HepG2 (cell line): Measurements from ENCODE around the gene CD69. TPM values are rescaled to one million over a fixed set of nuclear protein-coding genes. Genes with fewer than 3 reads are reported as not detected.

Source experiments
- ATAC-seq: fragments of 200-7000 bp; cut with Tn5 transposase; 3 replicates; pipeline ENCODE4 v1.9.1; 2020; ENCODE audit warnings: mild to moderate bottlenecking, moderate library complexity
- BruUV-seq: library from RNA; stranded (reverse); fragments of 400-500 nt; replicated peaks from 2 replicates; lab custom pipeline; 2021; lab: Mats Ljungman, UMichigan
- CTCF ChIA-PET: fragments of 300-600 bp; formaldehyde crosslinking; extraction: SDS; loops from one replicate; lab custom pipeline; 2021; ENCODE audit warnings: low total read pairs, inconsistent platforms, low intra/inter-chr PET ratio; lab: Yijun Ruan, JAX
- POLR2A ChIA-PET: fragments of 350-600 bp; sonication (Branson Sonifier 250); formaldehyde crosslinking; loops from one replicate; lab custom pipeline; 2020; ENCODE audit warnings: antibody characterized with exemption, inconsistent platforms; lab: Yijun Ruan, JAX
- DNase-seq: peaks from one replicate; pipeline ENCODE4 v3.0.0-alpha.2; 2015; ENCODE audit warnings: low spot score
- FAIRE-seq: peaks from 3 replicates; lab custom pipeline; 2011; peaks lifted over from hg19 to GRCh38; lab: Jason Lieb, UNC
- H2AFZ ChIP-seq: one replicate; pipeline ENCODE4 v1.6.1; 2011; ENCODE audit warnings: low read length, inconsistent platforms
- H3K27ac ChIP-seq: fragments of 300-600 bp; 3 replicates; pipeline ENCODE4 v1.8.0; 2011; ENCODE audit warnings: mixed run types, mild to moderate bottlenecking, mixed read lengths, low read length, inconsistent platforms; ENCODE audit not compliant: insufficient read depth; ENCODE audit errors: extremely low read length
- H3K27me3 ChIP-seq, 2 experiments: fragments of 200-600 bp in 1 of 2; 2 replicates in 1 of 2; 3 replicates in 1 of 2; pipeline versions ENCODE4 v1.6.0 to v1.8.0; 2011; ENCODE audit warnings: low read length in 2 of 2, mild to moderate bottlenecking in 2 of 2, moderate library complexity in 2 of 2, inconsistent platforms in 1 of 2; ENCODE audit not compliant: insufficient read depth in 2 of 2, control insufficient read depth in 1 of 2
- H3K36me3 ChIP-seq, 2 experiments: fragments of 200-600 bp in 1 of 2; replicated peaks in 1 of 2; 2 replicates in 1 of 2; 3 replicates in 1 of 2; pipeline versions ENCODE4 v1.5.1 to v1.8.0; 2011; ENCODE audit warnings: low read length in 2 of 2, inconsistent platforms in 1 of 2; ENCODE audit not compliant: insufficient read depth in 2 of 2, control insufficient read depth in 1 of 2
- H3K4me1 ChIP-seq: 2 replicates; pipeline ENCODE4 v1.5.1; 2012; ENCODE audit warnings: low read length, inconsistent platforms; ENCODE audit not compliant: insufficient read depth
- H3K4me2 ChIP-seq: 2 replicates; pipeline ENCODE4 v1.6.0; 2011; ENCODE audit warnings: low read depth, low read length, inconsistent platforms
- H3K4me3 ChIP-seq, 3 experiments: fragments of 200-600 bp in 1 of 3; sonication (generic), shearing (Covaris generic) in 1 of 3; replicated peaks in 1 of 3; 2 replicates each; pipeline ENCODE4 v1.5.1; 2011 to 2016; ENCODE audit warnings: low read length in 3 of 3, inconsistent platforms in 2 of 3, low read depth in 2 of 3, mild to moderate bottlenecking in 2 of 3, control low read depth in 1 of 3, mixed read lengths in 1 of 3; ENCODE audit not compliant: insufficient read depth in 1 of 3
- H3K79me2 ChIP-seq: one replicate; pipeline ENCODE4 v1.6.1; 2011; ENCODE audit warnings: low read length, inconsistent platforms; ENCODE audit not compliant: insufficient read depth
- H3K9ac ChIP-seq: 2 replicates; pipeline ENCODE4 v1.6.0; 2011; ENCODE audit warnings: mild to moderate bottlenecking, low read depth, low read length, inconsistent platforms; ENCODE audit not compliant: insufficient read depth
- H3K9me3 ChIP-seq: 2 replicates; pipeline ENCODE4 v1.5.1; 2012; ENCODE audit warnings: mild to moderate bottlenecking, low read length
- H4K20me1 ChIP-seq: 2 replicates; pipeline ENCODE4 v1.6.0; 2011; ENCODE audit warnings: inconsistent platforms, mild to moderate bottlenecking, low read length, moderate library complexity; ENCODE audit not compliant: insufficient read depth
- ARHGAP35 ChIP-seq: sonication (generic); formaldehyde crosslinking; IDR thresholded peaks from 2 replicates; pipeline ENCODE4 v1.9.0; 2022; ENCODE audit warnings: mild to moderate bottlenecking, inconsistent platforms, moderate library complexity, missing genetic modification reagents, borderline replicate concordance
- ELF4 ChIP-seq: sonication (generic); formaldehyde crosslinking; IDR thresholded peaks from 2 replicates; pipeline ENCODE4 v1.5.0; 2020; ENCODE audit warnings: missing genetic modification reagents, mild to moderate bottlenecking, moderate library complexity, borderline replicate concordance
- ERF ChIP-seq: IDR thresholded peaks from 2 replicates; pipeline ENCODE4 v1.6.1; 2018; ENCODE audit warnings: missing biosample characterization, missing genetic modification reagents
- FOSL1 ChIP-seq: sonication (generic); formaldehyde crosslinking; IDR thresholded peaks from 2 replicates; pipeline ENCODE4 v1.9.0; 2021; ENCODE audit warnings: missing genetic modification reagents, borderline replicate concordance
- HMG20B ChIP-seq: conservative IDR thresholded peaks from 2 replicates; pipeline ENCODE4 v1.6.1; 2016; ENCODE audit warnings: missing genetic modification reagents, missing compliant biosample characterization
- HNF4A ChIP-seq: sonication (generic); formaldehyde crosslinking; IDR thresholded peaks from 2 replicates; pipeline ENCODE4 v1.4.0; 2020; ENCODE audit warnings: missing genetic modification reagents
- MAFG ChIP-seq: sonication (generic); formaldehyde crosslinking; IDR thresholded peaks from 2 replicates; pipeline ENCODE4 v1.5.1; 2020; ENCODE audit warnings: mild to moderate bottlenecking, missing genetic modification reagents
- MEF2D ChIP-seq: sonication (generic); formaldehyde crosslinking; IDR thresholded peaks from 2 replicates; pipeline ENCODE4 v1.5.1; 2020; ENCODE audit warnings: mild to moderate bottlenecking, missing genetic modification reagents
- NR1H2 ChIP-seq: sonication (generic); formaldehyde crosslinking; IDR thresholded peaks from 2 replicates; pipeline ENCODE4 v1.8.1; 2022; ENCODE audit warnings: low read depth, missing genetic modification reagents, borderline replicate concordance
- POLR2AphosphoS2 ChIP-seq: IDR thresholded peaks from 2 replicates; pipeline ENCODE4 v1.6.1; 2011; ENCODE audit warnings: low read depth, low read length, improper control_type of control experiment
- POLR2G ChIP-seq: fragments of 200-400 bp; formaldehyde crosslinking; IDR thresholded peaks from 2 replicates; pipeline ENCODE4 v1.6.1; 2018; ENCODE audit warnings: mild to moderate bottlenecking, low read depth, low read length, moderate library complexity
- PRDM10 ChIP-seq: sonication (generic); formaldehyde crosslinking; IDR thresholded peaks from 2 replicates; pipeline ENCODE4 v1.4.0; 2020; ENCODE audit warnings: low read depth, missing genetic modification reagents
- RBFOX2 ChIP-seq: fragments of 200-400 bp; formaldehyde crosslinking; IDR thresholded peaks from 2 replicates; pipeline ENCODE4 v1.6.1; 2017; ENCODE audit warnings: low read depth, mild to moderate bottlenecking, low read length
- TBP ChIP-seq: sonication (generic); formaldehyde crosslinking; IDR thresholded peaks from 2 replicates; pipeline ENCODE4 v1.5.0; 2020; ENCODE audit warnings: missing genetic modification reagents
- ZBTB26 ChIP-seq: IDR thresholded peaks from 2 replicates; pipeline ENCODE4 v1.6.1; 2016; ENCODE audit warnings: missing compliant biosample characterization, missing genetic modification reagents, borderline replicate concordance
- ZKSCAN8 ChIP-seq: IDR thresholded peaks from 2 replicates; pipeline ENCODE4 v1.6.1; 2016; ENCODE audit warnings: borderline replicate concordance, missing genetic modification reagents, missing compliant biosample characterization
- ZNF33A ChIP-seq: sonication (generic); formaldehyde crosslinking; IDR thresholded peaks from 2 replicates; pipeline ENCODE4 v1.5.1; 2020; ENCODE audit warnings: missing genetic modification reagents, mild to moderate bottlenecking, moderate library complexity, borderline replicate concordance
- ZNF629 ChIP-seq: sonication (generic); formaldehyde crosslinking; conservative IDR thresholded peaks from 2 replicates; pipeline ENCODE4 v1.5.0; 2020; ENCODE audit warnings: missing genetic modification reagents
- ZNF670 ChIP-seq: sonication (generic); formaldehyde crosslinking; IDR thresholded peaks from 2 replicates; pipeline ENCODE4 v1.8.0; 2022; ENCODE audit warnings: mild to moderate bottlenecking, missing genetic modification reagents, borderline replicate concordance
- ZNF790 ChIP-seq: sonication (generic); formaldehyde crosslinking; IDR thresholded peaks from 2 replicates; pipeline ENCODE4 v1.8.0; 2022; ENCODE audit warnings: missing genetic modification reagents, mild to moderate bottlenecking, borderline replicate concordance
- in situ Hi-C: cut with HindIII; loops from 2 replicates; pipeline ENCODE4 v1.10.0; 2017; ENCODE audit warnings: low pct_unique_long_range_greater_than_20kb; ENCODE audit not compliant: extremely low pct_ligation_motif_present
- intact Hi-C: fragments of 100-400 bp; cut with micrococcal nuclease; formaldehyde crosslinking; loops from one replicate; pipeline ENCODE4 v1.10.0; 2022; ENCODE audit not compliant: unreplicated experiment
- polyA plus RNA-seq, 8 experiments: library from polyadenylated mRNA; depleted of rRNA in 3 of 8; stranded (reverse) in 7 of 8; unstranded in 1 of 8; fragments of >200 nt; fragmentation: Illumina TruSeq in 4 of 8; extraction: Trizol in 4 of 8; gene quantifications; 2 replicates each; pipeline versions ENCODE4 v1.2.1 to v1.2.3, GENCODE V29; 2011 to 2016; ENCODE audit warnings: low read depth in 4 of 8, missing spikeins in 1 of 8, mixed read lengths in 1 of 8; ENCODE audit not compliant: insufficient read depth in 1 of 8
- total RNA-seq, 5 experiments: library from RNA; depleted of rRNA; stranded (reverse); fragments of >200 nt; fragmentation: Illumina TruSeq; extraction: Trizol; gene quantifications; 2 replicates each; pipeline ENCODE4 v1.2.3, GENCODE V29; 2016; ENCODE audit warnings: low read depth in 1 of 5

CD69 gene
- total and polyA plus RNA-seq, 2 of the 13 experiments (the other 11 are each of a cell fraction or from before 2014, with no cell fraction given) = not detected

- no peak for FAIRE-seq
- Histone ChIP-seq H3K27ac (no peak overlapping the region), H3K9ac (no peak overlapping the region), H3K79me2 (no peaks in the 10 kb centered on the region), H2AFZ (no peak overlapping the region), H3K4me1 (peaks cover 13% of the 10 kb centered on the region; the same call in 1 of the 2 replicates), H3K4me3 (no peak overlapping the region), H3K27me3 (peaks cover 2 to 9% of the 10 kb centered on the region in 2 experiments; a peak in 2 of 5 replicates), H3K4me2 (peak overlapping the region; percentile 89; the same call in 1 of the 2 replicates), H3K36me3 (no peaks in the 10 kb centered on the region), H4K20me1 (no peaks in the 10 kb centered on the region), H3K9me3 (no peaks in the 10 kb centered on the region)
- in situ Hi-C loops (loop anchor here (5.0 kb wide), 1 partner anchor 60 kb away; no protein-coding TSS in a partner anchor), intact Hi-C loops (loop anchor here (5.0 kb wide), 2 partner anchors 330 to 375 kb away; no protein-coding TSS in a partner anchor)
- POLR2A ChIA-PET = no interaction called here
- no peak for TF ChIP-seq ZNF670 (CRISPR knock-in tag)
- no peak for TF ChIP-seq POLR2AphosphoS2
- TF ChIP-seq ZNF33A (CRISPR knock-in tag) = no peak
- no peak for TF ChIP-seq RBFOX2
- TF ChIP-seq MEF2D (CRISPR knock-in tag) = no peak
- no peak for TF ChIP-seq ELF4 (CRISPR knock-in tag)
- TF ChIP-seq TBP (CRISPR knock-in tag) = no peak
- TF ChIP-seq MAFG (CRISPR knock-in tag) = no peak
- no peak for TF ChIP-seq FOSL1 (CRISPR knock-in tag)
- TF ChIP-seq ZNF790 (CRISPR knock-in tag) = no peak
- no peak for TF ChIP-seq NR1H2 (CRISPR knock-in tag)
- no peak for TF ChIP-seq ZKSCAN8 (CRISPR knock-in tag)
- no peak for TF ChIP-seq ARHGAP35
- no peak for TF ChIP-seq HNF4A (CRISPR knock-in tag)
- TF ChIP-seq ZBTB26 (CRISPR knock-in tag) = no peak
- TF ChIP-seq ZNF629 (CRISPR knock-in tag) = no peak
- TF ChIP-seq POLR2G = no peak
- TF ChIP-seq ERF (CRISPR knock-in tag) = no peak
- TF ChIP-seq HMG20B (CRISPR knock-in tag) = no peak
- no peak for TF ChIP-seq PRDM10 (CRISPR knock-in tag)
- BruUV-seq = no TSS peak
- CTCF ChIA-PET = interaction anchor here (1.6 to 4.4 kb wide), 2 partner anchors 73 to 76 kb away, joined by 3 to 52 read pairs; no protein-coding TSS in a partner anchor
- no peak for DNase-seq
- no peak for ATAC-seq
These were observed 53.3 kb downstream of the CD69 start for GRCh38 chr12:9707356-9707755.
